HCT116 (cell line): ENCODE results near the gene LMNA. TPM values are rescaled to one million over a fixed set of nuclear protein-coding genes. Genes with fewer than 3 reads are reported as not detected.

Source experiments
- ATAC-seq: fragments of 200-7000 bp; cut with Tn5 transposase; 2 replicates; pipeline ENCODE4 v1.9.1; 2020; ENCODE audit warnings: mild to moderate bottlenecking, moderate library complexity
- BruUV-seq: library from RNA; stranded (reverse); fragments of 400-500 nt; replicated peaks from 2 replicates; lab custom pipeline; 2021; lab: Mats Ljungman, UMichigan
- CTCF ChIA-PET: fragments of 300-600 bp; sonication (Branson Sonifier 250); formaldehyde crosslinking; loops from one replicate; lab custom pipeline; 2021; ENCODE audit warnings: antibody characterized with exemption; lab: Charles Lee
- POLR2A ChIA-PET: fragments of 300-600, 350-600 bp; sonication (Branson Sonifier 250); formaldehyde crosslinking; loops from one replicate; lab custom pipeline; 2021; ENCODE audit warnings: antibody characterized with exemption; lab: Charles Lee
- RAD21 ChIA-PET, 2 experiments: fragments of 300-600 bp; sonication (Branson Sonifier 250); formaldehyde crosslinking; loops; one replicate each; lab custom pipeline; 2023; ENCODE audit warnings: low total read pairs in 2 of 2; ENCODE audit not compliant: uncharacterized antibody in 2 of 2, unreplicated experiment in 2 of 2, low non-redundant PET in 1 of 2; lab: Charles Lee
- DNase-seq: peaks from one replicate; pipeline ENCODE4 v3.0.0-alpha.2; 2010; ENCODE audit warnings: low read depth, low spot score
- H2AFZ ChIP-seq: fragments of 200-600 bp; shearing (Covaris generic), sonication (generic); 2 replicates; pipeline ENCODE4 v1.6.1; 2017; ENCODE audit warnings: low read depth, mixed run types, mixed read lengths, antibody characterized with exemption, low read length; ENCODE audit not compliant: poor library complexity, severe bottlenecking
- H3K27ac ChIP-seq: 2 replicates; pipeline ENCODE4 v1.5.1; 2012; ENCODE audit warnings: low read depth, low read length
- H3K27me3 ChIP-seq: fragments of 200-600 bp; sonication (generic); 2 replicates; pipeline ENCODE4 v1.6.1; 2016; ENCODE audit warnings: mixed run types, low read length, mixed read lengths; ENCODE audit not compliant: insufficient read depth
- H3K36me3 ChIP-seq, 2 experiments: fragments of 200-500 bp in 1 of 2; fragments of 200-600 bp in 1 of 2; sonication (Bioruptor generic) in 1 of 2; sonication (generic) in 1 of 2; 2 replicates each; pipeline versions ENCODE4 v1.5.1 to v1.6.1; 2014 to 2016; ENCODE audit warnings: low read length in 2 of 2, inconsistent platforms in 1 of 2, mixed read lengths in 1 of 2, mixed run types in 1 of 2; ENCODE audit not compliant: insufficient read depth in 2 of 2, control insufficient read depth in 1 of 2
- H3K4me1 ChIP-seq, 2 experiments: fragments of 200-600 bp in 1 of 2; sonication (generic) in 1 of 2; 2 replicates each; pipeline versions ENCODE4 v1.5.1 to v1.6.1; 2012 to 2017; ENCODE audit warnings: low read length in 2 of 2, inconsistent platforms in 1 of 2, mild to moderate bottlenecking in 1 of 2, mixed read lengths in 1 of 2, mixed run types in 1 of 2, moderate library complexity in 1 of 2; ENCODE audit not compliant: insufficient read depth in 2 of 2, control insufficient read depth in 1 of 2
- H3K4me2 ChIP-seq: fragments of 200-600 bp; sonication (generic); 2 replicates; pipeline ENCODE4 v1.6.1; 2017; ENCODE audit warnings: mixed run types, low read length, mixed read lengths
- H3K4me3 ChIP-seq, 2 experiments: fragments of 200-600 bp in 1 of 2; sonication (generic) in 1 of 2; replicated peaks in 1 of 2; 2 replicates each; pipeline ENCODE4 v1.5.1; 2011 to 2016; ENCODE audit warnings: low read length in 2 of 2, control low read depth in 1 of 2, low read depth in 1 of 2, mild to moderate bottlenecking in 1 of 2, mixed read lengths in 1 of 2, mixed run types in 1 of 2
- H3K79me2 ChIP-seq: fragments of 200-600 bp; sonication (generic); 2 replicates; pipeline ENCODE4 v1.6.1; 2017; ENCODE audit warnings: mild to moderate bottlenecking, mixed run types, low read length, moderate library complexity, mixed read lengths; ENCODE audit not compliant: insufficient read depth
- H3K9ac ChIP-seq: fragments of 200-600 bp; sonication (generic); 2 replicates; pipeline ENCODE4 v1.6.1; 2016; ENCODE audit warnings: low read length, mixed read lengths
- H3K9me2 ChIP-seq: fragments of 200-600 bp; sonication (generic), shearing (Covaris generic); 2 replicates; pipeline ENCODE4 v1.6.1; 2017; ENCODE audit warnings: mixed run types, mild to moderate bottlenecking, moderate library complexity; ENCODE audit not compliant: insufficient read depth
- H3K9me3 ChIP-seq, 2 experiments: fragments of 200-500 bp in 1 of 2; fragments of 200-600 bp in 1 of 2; sonication (Bioruptor generic) in 1 of 2; sonication (generic) in 1 of 2; 2 replicates each; pipeline ENCODE4 v1.6.1; 2014 to 2017; ENCODE audit warnings: low read length in 2 of 2, mixed read lengths in 2 of 2, inconsistent platforms in 1 of 2, low read depth in 1 of 2, mild to moderate bottlenecking in 1 of 2, mixed run types in 1 of 2, moderate library complexity in 1 of 2; ENCODE audit not compliant: control insufficient read depth in 1 of 2, insufficient read depth in 1 of 2
- H4K20me1 ChIP-seq: fragments of 200-600 bp; sonication (generic), shearing (Covaris generic); 2 replicates; pipeline ENCODE4 v1.6.1; 2017; ENCODE audit warnings: mixed run types, mild to moderate bottlenecking, moderate library complexity; ENCODE audit not compliant: insufficient read depth
- CBX3 ChIP-seq: IDR thresholded peaks from 2 replicates; pipeline ENCODE4 v1.6.1; 2012; ENCODE audit warnings: low read depth
- EGR1 ChIP-seq: IDR thresholded peaks from 2 replicates; pipeline ENCODE4 v1.6.1; 2012; ENCODE audit warnings: low read depth
- ELF1 ChIP-seq: IDR thresholded peaks from 2 replicates; pipeline ENCODE4 v1.6.1; 2012; ENCODE audit warnings: low read depth, borderline replicate concordance
- EZH2 ChIP-seq: fragments of 200-600 bp; sonication (generic); IDR thresholded peaks from 2 replicates; pipeline ENCODE4 v1.6.1; 2017; ENCODE audit warnings: antibody characterized with exemption, mixed run types
- FOSL1 ChIP-seq: IDR thresholded peaks from 2 replicates; pipeline ENCODE4 v1.6.1; 2012; ENCODE audit warnings: low read depth
- POLR2AphosphoS5 ChIP-seq: IDR thresholded peaks from 2 replicates; pipeline ENCODE4 v1.6.1; 2011; ENCODE audit warnings: mild to moderate bottlenecking, low read depth, low read length, moderate library complexity
- RAD21 ChIP-seq: IDR thresholded peaks from 2 replicates; pipeline ENCODE4 v1.6.1; 2012; ENCODE audit warnings: low read depth, mild to moderate bottlenecking
- SIN3A ChIP-seq: IDR thresholded peaks from 2 replicates; pipeline ENCODE4 v1.6.1; 2012; ENCODE audit warnings: low read depth
- SP1 ChIP-seq: IDR thresholded peaks from 2 replicates; pipeline ENCODE4 v1.6.1; 2012; ENCODE audit warnings: low read depth
- SRF ChIP-seq: IDR thresholded peaks from 2 replicates; pipeline ENCODE4 v1.6.1; 2012; ENCODE audit warnings: low read depth
- TCF7L2 ChIP-seq: IDR thresholded peaks from 2 replicates; pipeline ENCODE4 v1.7.0; 2011; ENCODE audit warnings: borderline replicate concordance, inconsistent platforms; ENCODE audit not compliant: insufficient read depth, insufficient read length; ENCODE audit errors: extremely low read depth
- YY1 ChIP-seq: IDR thresholded peaks from 2 replicates; pipeline ENCODE4 v1.6.1; 2011; ENCODE audit warnings: low read length, low read depth, moderate library complexity, mild to moderate bottlenecking; ENCODE audit not compliant: insufficient replicate concordance; ENCODE audit errors: extremely low read depth
- ZFX ChIP-seq: fragments of 450-650 bp; IDR thresholded peaks from 2 replicates; pipeline ENCODE4 v1.6.1; 2017
- intact Hi-C: fragments of 100-400 bp; cut with micrococcal nuclease; formaldehyde crosslinking; loops from 2 replicates; pipeline ENCODE4 v1.10.0; 2022
- total RNA-seq: library from RNA; stranded (reverse); gene quantifications from one replicate; pipeline ENCODE4 v1.2.1, GENCODE V29; 2021; ENCODE audit not compliant: unreplicated experiment
- TF ChIP-seq, protein P1 (sequence below): IDR thresholded peaks from 2 replicates; pipeline ENCODE4 v1.6.1; 2011; ENCODE audit warnings: mild to moderate bottlenecking, low read length, moderate library complexity; ENCODE audit not compliant: insufficient replicate concordance; ENCODE audit errors: extremely low read depth
- TF ChIP-seq, protein P2 (sequence below): IDR thresholded peaks from 2 replicates; pipeline ENCODE4 v1.6.1; 2012

Gene LMNA
- total RNA-seq, 1 experiment from 2014 or later: 528 TPM

DNA sequence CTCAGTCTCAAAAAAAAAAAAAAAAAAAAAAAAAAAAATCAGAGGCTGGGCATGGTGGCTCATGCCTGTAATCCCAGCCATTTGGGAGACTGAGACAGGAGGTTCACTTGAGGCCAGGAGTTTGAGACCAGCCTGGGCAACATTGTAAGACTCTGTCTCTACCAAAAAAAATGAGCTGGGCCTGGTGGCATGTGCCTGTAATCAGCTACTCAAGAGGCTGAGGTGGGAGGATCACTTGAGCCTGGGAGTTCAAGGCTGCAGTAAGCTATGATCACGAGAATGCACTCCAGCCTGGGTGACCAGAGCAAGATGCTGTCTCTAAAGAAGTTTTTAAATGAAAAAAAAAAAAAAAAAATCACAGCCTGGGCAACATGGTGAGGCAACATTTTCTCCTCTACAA, 49.2 kb downstream of the LMNA start (continued):
- TF ChIP-seq, protein P1, sequence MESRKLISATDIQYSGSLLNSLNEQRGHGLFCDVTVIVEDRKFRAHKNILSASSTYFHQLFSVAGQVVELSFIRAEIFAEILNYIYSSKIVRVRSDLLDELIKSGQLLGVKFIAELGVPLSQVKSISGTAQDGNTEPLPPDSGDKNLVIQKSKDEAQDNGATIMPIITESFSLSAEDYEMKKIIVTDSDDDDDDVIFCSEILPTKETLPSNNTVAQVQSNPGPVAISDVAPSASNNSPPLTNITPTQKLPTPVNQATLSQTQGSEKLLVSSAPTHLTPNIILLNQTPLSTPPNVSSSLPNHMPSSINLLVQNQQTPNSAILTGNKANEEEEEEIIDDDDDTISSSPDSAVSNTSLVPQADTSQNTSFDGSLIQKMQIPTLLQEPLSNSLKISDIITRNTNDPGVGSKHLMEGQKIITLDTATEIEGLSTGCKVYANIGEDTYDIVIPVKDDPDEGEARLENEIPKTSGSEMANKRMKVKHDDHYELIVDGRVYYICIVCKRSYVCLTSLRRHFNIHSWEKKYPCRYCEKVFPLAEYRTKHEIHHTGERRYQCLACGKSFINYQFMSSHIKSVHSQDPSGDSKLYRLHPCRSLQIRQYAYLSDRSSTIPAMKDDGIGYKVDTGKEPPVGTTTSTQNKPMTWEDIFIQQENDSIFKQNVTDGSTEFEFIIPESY: no peak
- TF ChIP-seq SRF (no peak), FOSL1 (no peak), ELF1 (no peak), POLR2AphosphoS5 (no peak), SP1 (no peak), CBX3 (no peak), EZH2 (no peak), YY1 (no peak), TCF7L2 (no peak), ZFX (no peak), RAD21 (no peak), EGR1 (no peak)
- TF ChIP-seq, protein P2, sequence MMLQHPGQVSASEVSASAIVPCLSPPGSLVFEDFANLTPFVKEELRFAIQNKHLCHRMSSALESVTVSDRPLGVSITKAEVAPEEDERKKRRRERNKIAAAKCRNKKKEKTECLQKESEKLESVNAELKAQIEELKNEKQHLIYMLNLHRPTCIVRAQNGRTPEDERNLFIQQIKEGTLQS: no peak

DNA sequence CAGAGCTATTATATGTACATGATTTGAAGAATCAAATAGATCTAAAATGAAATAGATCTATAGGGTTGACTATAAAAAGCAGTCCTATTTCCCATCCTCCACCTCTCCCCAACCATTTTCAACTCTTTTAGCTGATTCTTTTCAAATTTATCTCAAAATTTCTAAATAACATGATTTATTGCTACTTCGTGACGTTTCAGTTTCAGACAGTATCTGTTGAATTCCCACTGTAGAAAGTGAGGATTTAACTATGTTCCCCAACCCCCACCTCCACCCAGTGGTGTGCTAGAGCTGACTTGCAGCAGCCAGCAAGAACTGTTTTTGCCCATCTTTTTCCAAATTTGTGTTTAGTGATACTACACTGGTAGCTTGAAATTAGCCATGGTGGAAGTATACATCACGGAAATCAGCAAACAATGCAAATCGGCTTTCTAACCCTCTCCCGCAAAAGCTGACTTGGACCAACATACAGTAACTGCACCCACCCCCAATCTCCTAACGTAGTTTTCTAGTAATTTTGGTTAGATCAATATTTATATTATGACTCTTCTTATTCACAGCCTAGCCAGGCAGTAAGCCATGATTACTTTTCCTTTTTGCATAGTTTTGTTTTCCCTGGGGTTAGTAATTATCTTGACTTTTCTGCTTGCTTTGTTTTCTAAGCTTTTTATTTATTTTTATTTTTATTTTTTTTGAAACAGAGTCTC, 49.8 kb downstream of the LMNA start:
- H3K9ac ChIP-seq: no peak overlapping the region
- H4K20me1 ChIP-seq: no peaks in the 10 kb centered on the region
- no peak overlapping the region for H2AFZ ChIP-seq
- CTCF ChIA-PET: no interaction called here
- H3K27ac ChIP-seq: no peak overlapping the region
- no peaks in the 10 kb centered on the region for H3K27me3 ChIP-seq
- TF ChIP-seq CBX3 (no peak), FOSL1 (no peak), SIN3A (no peak)
- H3K4me2 ChIP-seq: no peak overlapping the region
- no peaks in the 10 kb centered on the region for H3K36me3 ChIP-seq
- no peaks in the 10 kb centered on the region for H3K79me2 ChIP-seq
- RAD21 ChIA-PET: no interaction called here
- no peaks in the 10 kb centered on the region for H3K9me2 ChIP-seq
- no peaks in the 10 kb centered on the region for H3K9me3 ChIP-seq
- BruUV-seq: no TSS peak
- POLR2A ChIA-PET: interaction anchor here (0.9 kb wide), 1 partner anchor 30 kb away, joined by 3 read pairs; the partner anchor contains the start of gene SLC25A44
- no peak overlapping the region for H3K4me3 ChIP-seq
- intact Hi-C loops: no loop called here
- DNase-seq (no peak), ATAC-seq (no peak)
- H3K4me1 ChIP-seq: no peaks in the 10 kb centered on the region
